K562 (cell line): ENCODE data around the gene SEMA3A. TPM values are rescaled to one million over a fixed set of nuclear protein-coding genes. Genes with fewer than 3 reads are reported as not detected.

ENCODE experiments used
- ATAC-seq: fragments of 200-7000 bp; cut with Tn5 transposase; 3 replicates; pipeline ENCODE4 v1.9.1; 2020; ENCODE audit warnings: moderate library complexity
- BruUV-seq: library from RNA; stranded (reverse); fragments of 400-500 nt; replicated peaks from 2 replicates; lab custom pipeline; 2021; lab: Mats Ljungman, UMichigan
- CTCF ChIA-PET: fragments of 300-600 bp; formaldehyde crosslinking; extraction: SDS; loops from one replicate; lab custom pipeline; 2021; ENCODE audit warnings: low intra/inter-chr PET ratio; lab: Yijun Ruan, JAX
- POLR2A ChIA-PET: fragments of 300-600, 350-650 bp; sonication (Branson Sonifier 250); formaldehyde crosslinking; extraction: SDS; loops from one replicate; lab custom pipeline; 2021; ENCODE audit warnings: antibody characterized with exemption, inconsistent platforms; lab: Yijun Ruan, JAX
- DNase-seq, 4 experiments: peaks; one replicate each; pipeline versions ENCODE4 v3.0.0 to v3.0.0-alpha.2; 2011 to 2018; ENCODE audit warnings: low spot score in 3 of 4, mixed read lengths in 3 of 4; ENCODE audit errors: extremely low read depth in 1 of 4
- FAIRE-seq: peaks from 2 replicates; lab custom pipeline; 2011; peaks lifted over from hg19 to GRCh38; lab: Jason Lieb, UNC
- H2AFZ ChIP-seq: 2 replicates; pipeline ENCODE4 v1.6.0; 2011; ENCODE audit warnings: low read depth, low read length, control low read depth, inconsistent platforms
- H3K27ac ChIP-seq: fragments of 200-600 bp; 3 replicates; pipeline ENCODE4 v1.8.0; 2011; ENCODE audit warnings: low read depth, mild to moderate bottlenecking, control low read depth, inconsistent platforms, low read length, moderate library complexity, mixed read lengths; ENCODE audit errors: extremely low read depth
- H3K27me3 ChIP-seq, 2 experiments: fragments of 300-600 bp in 1 of 2; 2 replicates in 1 of 2; 3 replicates in 1 of 2; pipeline versions ENCODE4 v1.6.0 to v1.8.0; 2011; ENCODE audit warnings: inconsistent platforms in 2 of 2, low read length in 2 of 2, mild to moderate bottlenecking in 1 of 2, mixed read lengths in 1 of 2, moderate library complexity in 1 of 2; ENCODE audit not compliant: control insufficient read depth in 2 of 2, insufficient read depth in 2 of 2
- H3K36me3 ChIP-seq: fragments of 300-600 bp; 3 replicates; pipeline ENCODE4 v1.8.0; 2011; ENCODE audit warnings: mild to moderate bottlenecking, low read length, inconsistent platforms; ENCODE audit not compliant: control insufficient read depth, insufficient read depth
- H3K4me1 ChIP-seq, 2 experiments: fragments of 200-600 bp in 1 of 2; replicated peaks in 1 of 2; 2 replicates in 1 of 2; 3 replicates in 1 of 2; pipeline versions ENCODE4 v1.5.1 to v1.8.0; 2011; ENCODE audit warnings: inconsistent platforms in 2 of 2, low read length in 2 of 2, mild to moderate bottlenecking in 1 of 2, mixed read lengths in 1 of 2, moderate library complexity in 1 of 2; ENCODE audit not compliant: control insufficient read depth in 2 of 2, insufficient read depth in 2 of 2
- H3K4me2 ChIP-seq: 2 replicates; pipeline ENCODE4 v1.6.1; 2011; ENCODE audit warnings: low read length, control low read depth, inconsistent platforms, mixed read lengths; ENCODE audit not compliant: insufficient read depth
- H3K4me3 ChIP-seq: fragments of 200-600 bp; sonication (generic), shearing (Covaris generic); 2 replicates; pipeline ENCODE4 v1.5.1; 2016; ENCODE audit warnings: control low read depth, inconsistent platforms
- H3K79me2 ChIP-seq: fragments of 200-600 bp; 3 replicates; pipeline ENCODE4 v1.8.0; 2011; ENCODE audit warnings: low read length, inconsistent platforms; ENCODE audit not compliant: control insufficient read depth, insufficient read depth
- H3K9ac ChIP-seq, 2 experiments: 2 replicates each; pipeline versions ENCODE4 v1.6.0 to v1.6.1; 2011; ENCODE audit warnings: low read depth in 2 of 2, low read length in 2 of 2, control low read depth in 1 of 2, inconsistent platforms in 1 of 2, mild to moderate bottlenecking in 1 of 2, mixed read lengths in 1 of 2; ENCODE audit not compliant: insufficient read depth in 1 of 2
- H3K9me1 ChIP-seq: one replicate; pipeline ENCODE4 v1.6.0; 2011; ENCODE audit warnings: inconsistent platforms, mild to moderate bottlenecking, low read length, moderate library complexity; ENCODE audit not compliant: control insufficient read depth, insufficient read depth
- H3K9me3 ChIP-seq: replicated peaks from 2 replicates; pipeline ENCODE4 v1.5.1; 2011; ENCODE audit warnings: low read depth, low read length, inconsistent platforms; ENCODE audit not compliant: control insufficient read depth, insufficient read depth
- H4K20me1 ChIP-seq: replicated peaks from 2 replicates; pipeline ENCODE4 v1.6.1; 2011; ENCODE audit warnings: low read length, inconsistent platforms, mixed read lengths; ENCODE audit not compliant: control insufficient read depth, insufficient read depth
- CHCHD3 ChIP-seq: fragments of 250-450 bp; sonication (Bioruptor Pico); IDR thresholded peaks from 2 replicates; pipeline ENCODE4 v2.1.2; 2022; ENCODE audit warnings: mild to moderate bottlenecking
- DLX4 ChIP-seq: fragments of 250-450 bp; sonication (Bioruptor Pico); IDR thresholded peaks from 2 replicates; pipeline ENCODE4 v1.6.1; 2021; ENCODE audit warnings: mild to moderate bottlenecking
- FIP1L1 ChIP-seq: fragments of 200-400 bp; formaldehyde crosslinking; IDR thresholded peaks from 2 replicates; pipeline ENCODE4 v1.6.1; 2018; ENCODE audit warnings: mild to moderate bottlenecking, low read depth, low read length; ENCODE audit not compliant: poor library complexity, severe bottlenecking
- MBD2 ChIP-seq: sonication (generic); IDR thresholded peaks from 2 replicates; pipeline ENCODE4 v1.6.1; 2016; ENCODE audit warnings: low read depth, borderline replicate concordance
- RAD21 ChIP-seq, 2 experiments: fragments of 250-450 bp in 1 of 2; fragments of 450-650 bp in 1 of 2; sonication (Bioruptor Pico) in 1 of 2; formaldehyde crosslinking in 1 of 2; IDR thresholded peaks in 1 of 2; conservative IDR thresholded peaks in 1 of 2; 2 replicates each; pipeline versions ENCODE4 v1.4.0 to v1.8.0; 2020 to 2022; ENCODE audit warnings: mild to moderate bottlenecking in 2 of 2, moderate library complexity in 1 of 2
- ZBTB5 ChIP-seq: fragments of 450-650 bp; IDR thresholded peaks from 2 replicates; pipeline ENCODE4 v1.6.1; 2017; ENCODE audit warnings: antibody characterized with exemption
- ZNF143 ChIP-seq: sonication (generic); formaldehyde crosslinking; IDR thresholded peaks from 2 replicates; pipeline ENCODE4 v1.9.0; 2022; ENCODE audit warnings: mild to moderate bottlenecking, missing genetic modification reagents
- WGBS: fragments of 100-300 bp; shearing (Covaris generic); methylation state at CpG from one replicate; pipeline ENCODE4 v1.1.6; 2016; ENCODE audit warnings: low coverage, mixed read lengths; ENCODE audit not compliant: insufficient coverage; ENCODE audit errors: missing lambda C conversion rate; 5-methylcytosine and 5-hydroxymethylcytosine counted together
- in situ Hi-C: fragments of 300-500 bp; cut with MboI; formaldehyde crosslinking; loops from 4 replicates; pipeline ENCODE4 v1.15.0; 2018; ENCODE audit warnings: inconsistent platforms, mixed read lengths
- intact Hi-C: fragments of 100-400 bp; cut with micrococcal nuclease; formaldehyde crosslinking; loops from 2 replicates; pipeline ENCODE4 v1.14.2; 2022
- polyA plus RNA-seq, 8 experiments: library from polyadenylated mRNA; depleted of rRNA in 4 of 8; stranded (reverse) in 5 of 8; unstranded in 3 of 8; fragments of >200 nt; fragmentation: Nextera tagmentation in 2 of 8; fragmentation: Illumina TruSeq in 1 of 8; extraction: Ambion mirVana in 2 of 8; extraction: Trizol in 1 of 8; gene quantifications; 2 replicates each; pipeline versions ENCODE4 v1.2.1 to v1.2.3, GENCODE V29; 2011 to 2014; ENCODE audit warnings: inconsistent platforms in 1 of 8, missing spikeins in 1 of 8
- total RNA-seq, 7 experiments: library from RNA; depleted of rRNA in 6 of 7; stranded (reverse); fragments of >200 nt in 6 of 7; fragmentation: Illumina TruSeq in 2 of 7; extraction: Trizol in 2 of 7; gene quantifications; 2 replicates each; pipeline versions ENCODE4 v1.2.1 to v1.2.3, GENCODE V29; 2011 to 2021; ENCODE audit warnings: low replicate concordance in 1 of 7

Gene SEMA3A
- total and polyA plus RNA-seq, 9 of the 15 experiments (the other 6 are each of a cell fraction or from before 2014, with no cell fraction given): 0.36 to 3.0 (median 1.1) TPM

- H3K36me3 ChIP-seq: no peaks in the 10 kb centered on the region
- no peaks in the 10 kb centered on the region for H3K9me3 ChIP-seq
- ATAC-seq: no peak
- no peak overlapping the region for H3K4me2 ChIP-seq
- CTCF ChIA-PET: no interaction called here
- no peak overlapping the region for H3K4me3 ChIP-seq
- WGBS: no CpG with 5 or more reads among the region's 1 CpG
- no peaks in the 10 kb centered on the region for H3K4me1 ChIP-seq
- BruUV-seq: no TSS peak
- TF ChIP-seq ZBTB5: no peak
- no peak for TF ChIP-seq FIP1L1
- no peak for TF ChIP-seq ZNF143 (CRISPR knock-in tag)
- no peak for TF ChIP-seq RAD21 (CRISPR knock-in tag; conservative IDR thresholded peaks at IDR 0.05 in 1 of 2, IDR thresholded peaks at IDR 0.05 in 1 of 2)
- TF ChIP-seq DLX4 (CRISPR knock-in tag): no peak
- TF ChIP-seq MBD2: no peak
- no peak for TF ChIP-seq CHCHD3 (CRISPR knock-in tag)
- TF ChIP-seq, all 486 proteins: peak for 0
- Histone ChIP-seq H3K27ac (no peak overlapping the region), H2AFZ (no peak overlapping the region), H3K27me3 (no peaks in the 10 kb centered on the region), H3K9me1 (no peaks in the 10 kb centered on the region), H3K79me2 (no peaks in the 10 kb centered on the region), H4K20me1 (no peaks in the 10 kb centered on the region), H3K9ac (no peak overlapping the region)
- intact Hi-C loops (no loop called here), in situ Hi-C loops (no loop called here)
- FAIRE-seq: no peak
- DNase-seq: no peak
- POLR2A ChIA-PET: no interaction called here
Measured at GRCh38 chr7:84009782-84010181, 184.8 kb downstream of the SEMA3A start.
